HL-60/S4 (cell line): Measurements from ENCODE around the gene RNASE9.
"Not testable (repeated sequence)": the region's sequence is repeated elsewhere in the genome, so short reads cannot be mapped to it uniquely, and the experiment has no call there.

Source experiments
- in situ Hi-C: fragments of 300-500 bp; cut with MboI; formaldehyde crosslinking; loops from 2 replicates; pipeline ENCODE4 v1.14.3; 2022; ENCODE audit warnings: low sequenced_read_pairs

RNASE9 gene

DNA sequence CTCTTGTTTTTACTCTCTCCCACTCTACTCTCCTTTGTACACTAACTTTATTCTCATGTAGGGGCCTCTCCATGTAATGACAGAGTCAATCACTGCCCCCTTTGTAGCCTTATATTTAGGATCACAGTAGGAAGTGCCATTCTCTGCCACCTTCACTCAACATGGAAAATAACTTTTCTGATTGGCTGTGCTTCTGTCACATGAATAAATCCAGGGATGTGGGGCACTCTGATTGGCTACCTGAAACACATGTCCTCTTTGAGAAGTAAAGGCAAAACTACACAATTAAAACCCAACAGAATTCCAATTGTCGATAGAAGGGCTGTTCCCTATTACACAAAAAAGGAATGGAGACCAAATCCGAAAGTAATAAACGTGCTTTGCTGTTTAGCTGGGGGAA lies at the start of gene RNASE9:
Gene RNASE9, minus strand, starts transcription at position 87 of the 400 bp plus-strand sequence.
- in situ Hi-C loops, result no loop called here

DNA sequence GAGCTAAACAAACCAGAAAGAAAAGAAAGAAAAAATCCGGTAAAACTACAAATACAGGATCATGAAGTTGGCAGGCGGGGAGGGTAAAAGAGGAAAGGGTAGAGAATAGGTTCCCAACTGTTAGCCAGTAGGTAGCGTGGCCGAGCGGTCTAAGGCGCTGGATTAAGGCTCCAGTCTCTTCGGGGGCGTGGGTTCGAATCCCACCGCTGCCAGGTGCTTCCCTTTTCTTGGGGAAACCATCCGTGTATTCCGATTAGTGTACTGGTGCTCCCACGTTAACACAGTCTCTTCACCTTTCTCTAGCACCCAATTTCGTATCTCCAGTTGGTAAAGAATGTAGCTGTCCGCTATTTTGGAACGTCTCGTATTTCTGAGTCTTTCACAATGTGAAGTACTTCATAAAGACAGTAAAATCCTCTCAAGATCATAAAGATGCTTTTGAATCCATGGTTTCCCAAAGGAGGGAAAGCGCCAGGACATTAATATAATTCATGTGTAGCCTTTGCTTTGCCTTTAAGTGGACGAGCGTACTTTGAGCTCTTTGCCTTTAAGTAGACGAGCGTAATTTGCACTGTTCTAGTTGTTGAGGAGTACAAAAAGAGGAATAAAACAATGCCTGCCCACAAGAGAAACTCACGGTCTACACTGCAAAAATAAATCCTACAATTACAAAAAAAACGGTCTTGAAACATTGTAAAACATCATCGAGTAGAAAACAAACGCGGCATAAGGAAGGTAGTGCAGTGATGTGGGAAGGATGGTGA lies 49.3 kb upstream of the RNASE9 start:
- in situ Hi-C loops, result loop anchor here (5.0 kb wide), 2 partner anchors 77 to 278 kb away; partner anchors contain the start of genes ANG and CCNB1IP1

DNA sequence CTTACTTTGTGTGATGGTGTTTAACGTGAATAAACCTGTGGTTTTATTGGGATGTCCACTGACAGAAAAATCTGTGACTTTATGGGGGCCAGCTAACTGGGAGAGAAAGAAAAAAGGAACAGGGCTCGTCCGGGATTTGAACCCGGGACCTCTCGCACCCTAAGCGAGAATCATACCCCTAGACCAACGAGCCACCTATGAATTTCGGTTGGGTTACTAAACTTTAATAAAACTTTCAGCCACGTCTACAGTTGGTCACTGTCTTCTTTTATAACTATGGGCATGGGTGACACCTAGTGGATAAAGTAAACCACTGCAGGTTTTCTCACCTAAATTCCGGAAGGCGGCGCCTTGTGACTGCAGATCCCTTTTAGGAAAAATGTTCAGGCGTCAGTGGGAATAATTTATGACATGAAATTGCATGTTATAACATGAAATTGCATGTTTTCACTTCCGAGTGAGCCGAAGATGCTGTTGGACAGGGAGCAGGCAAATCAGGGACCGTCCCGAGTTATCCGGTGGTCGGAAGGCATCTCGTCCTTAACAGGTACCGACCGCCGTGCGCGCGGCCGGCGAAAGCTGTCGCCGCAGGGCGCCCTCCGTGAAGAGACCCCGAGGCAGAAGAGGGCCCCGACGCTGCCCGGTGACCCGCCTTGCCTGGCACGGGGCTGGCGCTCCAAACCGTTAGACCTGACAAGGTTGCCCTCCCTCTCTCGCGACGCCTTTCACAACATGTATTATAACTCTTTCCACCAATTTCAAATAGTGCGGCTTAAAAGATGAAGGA lies 48.6 kb upstream of the RNASE9 start:
- in situ Hi-C loops, result loop anchor here (5.0 to 10.0 kb wide), 4 partner anchors 77 to 277 kb away; partner anchors contain the start of genes ANG, CCNB1IP1, PIP4P1 and PNP

DNA sequence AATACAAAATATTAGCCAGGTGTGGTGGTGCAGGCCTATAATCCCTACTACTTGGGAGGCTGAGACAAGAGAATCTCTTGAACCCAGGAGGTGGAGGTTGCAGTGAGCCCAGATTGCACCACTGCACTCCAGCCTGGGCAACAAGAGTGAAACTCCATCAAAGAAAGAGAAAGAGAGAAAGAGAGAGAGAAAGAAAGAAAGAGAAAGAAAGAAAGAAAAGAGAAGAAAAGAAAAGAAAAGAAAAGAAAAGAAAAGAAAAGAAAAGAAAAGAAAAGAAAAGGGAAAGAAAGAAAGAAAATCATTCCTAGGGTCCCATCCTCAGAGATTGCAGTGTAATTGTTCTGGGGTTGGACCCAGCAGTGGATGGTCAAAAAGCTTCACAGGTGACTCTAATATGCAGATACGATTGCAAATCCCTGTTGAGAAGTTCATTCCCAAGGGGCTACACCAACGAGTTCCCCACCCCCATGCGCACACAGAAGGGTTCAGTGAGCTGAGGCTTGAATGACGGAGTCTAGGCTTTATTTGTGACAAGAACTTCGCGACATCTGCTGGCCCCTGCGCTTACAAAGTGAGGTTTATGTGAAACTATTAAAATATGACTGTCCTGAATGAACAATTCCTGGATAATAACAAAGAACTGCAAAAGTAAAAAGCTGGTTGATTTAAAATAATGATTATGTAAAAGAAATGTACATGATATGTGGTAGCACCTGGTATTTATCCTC lies 47.7 kb upstream of the RNASE9 start:
- in situ Hi-C loops, result loop anchor here (5.0 to 10.0 kb wide), 2 partner anchors 76 to 144 kb away; partner anchors contain the start of genes PIP4P1 and PNP

DNA sequence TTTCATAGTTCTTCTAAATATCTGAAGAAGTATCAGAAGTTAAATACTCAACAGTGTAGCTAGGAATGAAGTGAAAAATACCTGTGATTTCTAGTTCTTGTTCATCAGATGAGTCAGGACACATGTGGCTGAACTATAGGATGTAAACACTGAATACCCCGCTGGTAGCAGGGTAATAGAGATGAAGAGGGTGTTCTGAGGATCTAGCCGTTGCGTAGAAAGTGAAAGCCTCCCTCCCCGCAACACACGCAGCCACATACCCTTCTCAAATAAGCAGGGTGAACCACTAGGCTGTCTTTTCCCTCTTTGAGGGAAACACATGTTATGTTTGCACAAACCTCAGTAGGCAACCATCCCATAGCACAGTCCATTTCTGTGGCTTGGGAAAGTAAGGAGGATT lies 46.8 kb upstream of the RNASE9 start:
- in situ Hi-C loops, result loop anchor here (5.0 to 10.0 kb wide), 2 partner anchors 75 to 143 kb away; partner anchors contain the start of genes PIP4P1 and PNP

DNA sequence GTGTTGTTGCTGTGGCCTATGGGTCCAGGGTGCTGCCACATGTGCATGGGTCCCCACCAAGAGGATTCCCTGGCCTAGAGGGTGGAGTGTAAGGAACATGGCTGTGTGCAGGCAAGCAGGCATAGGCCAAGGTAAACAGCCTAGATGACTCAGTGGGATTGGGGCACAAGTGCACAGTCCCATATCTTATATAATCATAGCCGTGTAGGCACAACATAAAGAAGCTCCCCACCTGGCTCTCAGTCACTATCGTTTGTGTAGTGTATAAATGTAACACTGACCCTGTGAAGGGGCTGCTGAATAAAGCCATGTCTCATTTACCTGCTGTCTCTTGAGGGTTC lies 46.0 kb upstream of the RNASE9 start:
- in situ Hi-C loops, result loop anchor here (5.0 to 10.0 kb wide), 2 partner anchors 75 to 142 kb away; partner anchors contain the start of genes PIP4P1 and PNP

DNA sequence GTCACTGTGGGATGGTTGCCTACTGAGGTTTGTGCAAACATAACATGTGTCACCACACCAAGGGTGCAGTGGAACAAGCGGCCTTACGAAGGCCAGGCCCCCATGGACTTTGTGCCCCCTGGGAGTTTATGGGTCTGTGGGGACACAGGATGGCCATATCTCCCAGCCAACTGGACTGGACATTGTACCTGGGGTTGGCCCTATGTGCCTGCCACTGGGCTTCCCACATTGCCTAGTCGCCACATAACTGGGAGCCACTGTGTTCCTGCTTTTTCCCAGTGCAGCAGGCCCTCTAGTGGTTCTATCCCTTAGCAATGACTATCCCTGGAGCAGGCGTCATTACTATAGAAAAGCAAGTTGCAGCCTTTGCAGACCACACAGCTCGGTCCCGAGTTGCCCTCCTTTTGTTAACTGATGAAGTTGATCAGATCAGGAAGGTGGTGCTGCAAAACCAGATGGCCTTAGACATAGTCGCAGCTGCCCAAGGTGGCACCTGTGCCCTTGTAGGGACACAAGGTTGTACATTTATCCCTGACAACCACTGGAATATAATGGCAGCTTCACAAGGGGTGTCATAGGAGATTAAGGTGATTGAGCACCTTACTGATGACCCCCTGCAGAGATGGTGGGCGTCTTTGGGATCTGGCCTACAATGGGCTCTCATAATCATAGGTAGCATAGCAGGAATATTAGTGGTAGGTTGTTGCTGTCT lies 45.5 kb upstream of the RNASE9 start:
- in situ Hi-C loops, result loop anchor here (5.0 to 10.0 kb wide), 2 partner anchors 74 to 142 kb away; partner anchors contain the start of genes PIP4P1 and PNP

DNA sequence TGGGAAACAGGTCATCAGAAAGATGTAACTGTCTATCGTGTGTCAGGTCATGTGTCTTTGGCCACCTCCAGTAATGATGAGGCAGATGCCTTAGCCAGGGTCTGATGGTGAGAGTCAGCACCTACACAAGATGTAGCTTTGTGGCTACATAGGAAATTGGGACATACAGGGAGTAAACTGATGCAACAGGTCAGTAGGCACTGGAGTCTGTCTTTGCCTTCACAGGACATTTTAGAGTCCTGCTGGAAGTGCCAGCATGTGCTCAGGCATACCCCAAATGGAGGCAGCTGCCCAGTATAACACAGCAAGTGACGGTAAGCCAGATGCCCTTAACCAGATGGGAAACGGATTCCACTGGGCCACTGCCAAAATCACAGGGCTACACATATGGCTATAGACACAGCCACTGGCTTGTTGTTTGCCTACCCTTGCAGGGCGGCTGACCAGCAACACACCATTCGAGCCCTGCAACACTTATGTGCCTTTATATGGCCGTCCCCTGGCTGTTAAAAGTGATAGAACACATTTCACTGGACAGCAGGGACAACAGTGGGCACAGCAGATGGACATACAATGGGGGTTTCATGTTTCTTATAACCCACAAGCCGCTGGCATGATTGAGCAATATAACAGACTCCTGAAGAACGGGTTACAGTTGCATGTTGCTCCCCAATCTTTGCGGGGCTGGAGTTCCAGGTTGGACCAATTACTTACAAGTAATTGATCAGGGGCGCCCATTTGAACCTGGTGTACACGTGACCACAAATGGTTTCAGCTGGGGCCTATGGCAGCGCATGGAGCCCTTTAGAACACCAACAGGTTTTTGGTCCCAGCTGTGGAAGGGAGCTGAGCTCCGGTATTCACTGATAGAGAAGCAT lies 43.2 kb upstream of the RNASE9 start:
- in situ Hi-C loops, result loop anchor here (10.0 kb wide), 1 partner anchor 139 kb away; the partner anchor contains the start of genes PIP4P1 and PNP

DNA sequence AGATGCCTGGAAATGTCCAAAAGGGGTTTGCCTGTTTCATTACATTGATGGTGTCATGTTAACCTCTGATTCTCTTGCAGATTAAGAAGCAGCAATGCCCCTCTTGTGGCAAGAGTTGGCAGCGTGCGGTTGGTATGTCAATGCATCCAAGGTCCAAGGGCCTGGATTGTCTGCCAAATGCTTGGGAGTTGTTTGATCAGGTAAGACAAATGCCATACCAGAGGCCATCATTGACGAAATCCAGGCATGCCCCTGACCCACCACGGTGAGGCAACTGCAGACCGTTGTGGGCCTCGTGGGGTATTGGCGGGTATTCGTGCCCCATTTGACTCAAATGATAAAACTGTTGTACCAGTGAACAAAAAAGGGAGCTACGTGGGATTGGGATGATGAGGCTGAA lies 41.7 kb upstream of the RNASE9 start:
- in situ Hi-C loops, result loop anchor here (10.0 kb wide), 1 partner anchor 138 kb away; the partner anchor contains the start of genes PIP4P1 and PNP

DNA sequence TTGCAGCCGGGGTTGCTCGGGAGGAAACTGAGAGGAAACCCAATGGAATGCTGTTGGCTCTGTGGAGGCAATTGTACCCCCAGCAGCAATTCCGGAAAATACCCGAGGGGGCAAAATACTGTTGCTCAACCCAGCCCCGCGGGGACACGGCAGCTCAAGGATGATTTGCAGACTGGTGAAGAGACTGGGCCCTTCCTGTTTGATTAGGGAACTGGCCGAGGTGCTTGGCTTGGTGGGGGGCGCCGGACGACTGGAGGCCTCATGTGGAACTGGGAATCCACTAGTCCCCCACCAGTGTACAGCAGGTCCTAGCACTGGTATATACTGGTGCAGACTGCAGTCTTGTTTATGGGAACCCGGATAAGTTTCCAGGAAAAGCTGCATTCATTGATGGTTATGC lies 40.7 kb upstream of the RNASE9 start:
- in situ Hi-C loops, result loop anchor here (10.0 kb wide), 1 partner anchor 137 kb away; the partner anchor contains the start of genes PIP4P1 and PNP

DNA sequence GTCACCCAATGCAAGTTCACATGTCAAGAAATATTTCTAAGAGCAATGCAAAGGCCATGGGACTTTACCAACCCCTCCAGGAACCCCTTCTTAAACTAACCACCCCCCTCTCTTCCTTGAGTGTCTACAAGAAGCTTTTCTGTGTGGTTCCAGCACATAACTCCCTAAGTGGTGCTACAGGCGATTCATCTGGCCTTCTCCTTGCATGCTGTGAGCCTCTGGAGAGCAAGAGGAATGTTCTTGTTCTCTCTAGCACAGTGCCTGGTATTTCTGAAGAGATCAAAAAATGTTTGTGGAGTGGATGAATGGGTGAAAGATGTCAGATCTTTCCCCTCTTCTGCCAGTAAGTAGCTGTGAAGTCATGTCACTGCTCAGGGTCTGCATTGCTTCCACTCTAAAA lies 36.3 kb upstream of the RNASE9 start:
- in situ Hi-C loops, result no loop called here

DNA sequence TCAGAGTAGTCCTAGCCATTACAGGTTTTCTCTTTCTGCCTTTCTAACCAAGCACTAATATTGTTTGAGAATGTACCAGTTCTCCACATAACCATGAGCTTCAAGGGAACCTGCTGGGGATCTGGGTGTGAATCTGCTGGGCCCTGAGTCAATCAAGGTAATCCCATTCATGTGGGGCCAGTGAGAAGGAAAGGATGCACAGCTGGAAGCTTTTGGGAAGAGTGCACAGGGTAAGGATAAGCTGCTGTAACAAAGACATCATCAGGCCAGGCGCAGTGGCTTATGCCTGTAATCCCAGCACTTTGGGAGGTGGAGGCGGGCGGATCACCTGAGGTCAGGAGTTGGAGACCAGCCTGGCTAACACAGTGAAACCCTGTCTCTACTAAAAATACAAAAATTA lies 34.9 kb upstream of the RNASE9 start:
- in situ Hi-C loops, result not testable (repeated sequence)

DNA sequence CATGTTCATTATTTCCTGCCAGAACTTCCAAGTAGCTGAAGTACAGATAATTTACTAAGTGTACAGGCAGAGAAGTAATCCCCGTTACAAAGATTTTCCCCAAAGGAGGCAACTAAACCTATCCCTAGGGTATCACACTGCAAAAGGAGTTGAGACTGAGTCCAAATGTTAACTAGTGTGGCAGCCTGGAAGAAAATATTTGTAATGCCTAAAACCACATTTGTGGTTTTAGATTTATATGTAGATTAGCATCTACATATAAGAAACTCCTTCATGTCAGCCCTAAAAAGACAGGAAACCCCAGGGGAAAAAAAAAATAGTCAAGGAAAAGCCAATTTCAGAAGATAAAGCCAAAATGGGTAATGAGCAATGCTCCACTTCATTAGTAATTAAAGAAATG lies 31.7 kb upstream of the RNASE9 start:
- in situ Hi-C loops, result no loop called here

DNA sequence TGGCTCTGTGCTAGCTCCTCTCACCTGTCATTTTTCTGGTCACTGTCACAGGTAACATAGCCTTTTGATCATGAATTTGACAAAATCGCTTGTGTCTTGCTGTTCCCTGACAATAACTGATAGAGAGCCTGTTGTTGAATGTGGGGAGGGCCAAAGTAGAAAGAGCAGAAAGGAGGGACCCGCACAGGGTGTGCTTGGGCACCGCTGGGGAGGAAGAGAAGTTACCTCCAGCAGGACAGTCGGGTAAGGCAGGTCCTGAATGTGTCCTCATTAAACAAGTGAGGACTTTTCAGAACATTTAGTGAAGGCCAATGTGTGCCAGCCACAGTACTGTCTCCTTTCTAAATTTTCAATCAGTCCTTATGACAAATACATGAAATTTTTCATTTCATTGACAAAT lies 30.4 kb upstream of the RNASE9 start, which contains the start of gene RNASE12:
Gene RNASE12, minus strand, starts transcription at position 142 of the 400 bp plus-strand sequence. CDS start 653 bp downstream, outside the sequence.
- in situ Hi-C loops, result no loop called here

DNA sequence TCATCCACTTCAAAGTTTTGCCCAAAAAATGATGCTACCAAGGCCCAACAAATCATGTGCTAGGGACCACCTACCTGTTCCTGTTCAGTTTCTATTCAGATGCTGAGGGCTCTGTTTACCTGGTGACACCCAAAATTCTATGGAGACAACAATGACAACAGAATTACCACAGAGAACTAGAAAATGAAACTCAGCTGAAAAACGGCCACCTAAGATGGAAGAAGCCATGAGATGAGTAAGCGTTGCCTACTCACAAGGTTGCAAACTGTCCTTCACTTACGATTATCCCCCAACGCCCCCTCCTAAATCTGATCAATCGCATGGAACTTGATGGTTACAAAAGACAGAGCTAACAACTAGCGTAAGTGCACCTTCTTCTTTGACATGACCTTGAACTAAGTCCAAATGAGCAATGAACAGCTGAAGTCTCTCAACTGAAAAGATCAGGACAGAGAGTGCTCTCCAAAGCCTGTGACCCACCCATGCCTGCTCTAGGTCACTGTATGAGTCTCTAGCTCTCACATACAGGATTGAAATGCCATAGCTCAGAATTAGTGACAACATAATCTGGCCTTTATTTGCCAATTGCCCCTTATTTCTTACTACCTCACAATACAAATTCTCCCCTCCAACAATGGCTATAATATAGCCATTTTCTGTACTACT lies 26.8 kb upstream of the RNASE9 start, which contains the start of gene RNASE11:
Gene RNASE11, minus strand, starts transcription at position 513 of the 666 bp plus-strand sequence.
- in situ Hi-C loops, result no loop called here

DNA sequence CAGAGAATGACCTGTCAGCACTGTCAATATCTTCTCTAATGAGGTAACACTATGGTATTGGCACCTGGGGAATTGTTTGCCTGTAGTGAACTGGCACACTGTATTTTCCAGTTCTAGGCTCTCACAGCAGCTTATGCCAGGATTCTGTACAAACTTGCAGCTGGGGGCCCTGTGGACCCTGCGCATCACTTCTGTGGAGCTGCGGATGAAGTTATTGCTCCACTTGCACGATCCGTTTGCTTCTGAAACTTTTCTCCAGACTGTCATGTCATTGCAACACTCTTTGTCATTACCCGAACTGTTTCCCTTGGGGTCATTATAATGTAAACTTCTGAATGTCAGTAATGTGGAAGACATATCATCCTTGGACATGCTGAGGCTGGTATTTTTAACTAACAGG lies 23.1 kb upstream of the RNASE9 start:
- in situ Hi-C loops, result no loop called here

DNA sequence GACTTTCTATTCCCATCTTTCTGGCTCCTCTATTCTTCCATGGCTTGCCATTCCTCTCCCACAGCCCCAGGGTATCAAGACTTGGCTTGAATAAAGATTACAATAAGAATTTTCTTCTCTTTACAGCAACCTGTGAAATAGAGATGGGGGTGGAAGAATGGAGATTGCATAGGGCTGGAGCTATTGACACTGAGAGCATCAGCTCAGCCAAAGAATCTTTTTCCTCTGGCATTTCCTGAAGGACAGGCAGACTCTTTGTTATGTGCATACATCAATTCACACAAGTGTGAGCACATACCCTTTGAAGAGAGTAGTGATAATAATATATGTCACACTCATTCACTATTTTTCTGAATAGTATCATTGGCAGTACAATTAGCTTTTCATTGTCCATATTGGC lies 22.3 kb upstream of the RNASE9 start:
- in situ Hi-C loops, result no loop called here

DNA sequence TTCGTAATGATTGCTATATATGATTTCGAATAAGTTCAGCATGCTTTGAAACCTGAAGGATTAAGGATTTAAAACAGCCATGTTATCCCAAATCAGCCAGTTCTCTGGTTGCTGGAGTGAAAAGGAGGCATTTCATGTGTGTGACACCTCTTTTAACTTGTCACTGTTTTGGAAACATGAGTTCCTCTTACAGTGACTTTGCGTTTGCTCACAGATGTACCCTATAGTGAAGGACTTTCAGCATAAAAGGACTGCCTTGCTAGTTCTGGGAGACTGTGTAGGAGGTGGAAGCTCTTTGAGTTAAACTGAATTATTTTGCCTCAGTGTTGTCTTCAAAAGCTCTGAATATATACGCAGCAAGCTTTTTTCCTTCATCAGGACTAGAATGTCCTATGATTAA lies 19.4 kb upstream of the RNASE9 start:
- in situ Hi-C loops, result no loop called here
